T-helper 1 cell treated with Interleukin-12 subunit alpha and Interleukin-12 subunit beta and Interleukin-4 antibody, amounts not matched to agents 30 μg/mL and 1 μg/mL, for 36 hours (primary cell): Measurements from ENCODE around the gene CIAPIN1.

Source experiments
- H3K27ac Mint-ChIP-seq: one replicate; pipeline ENCODE4 v1.8.0; 2021; ENCODE audit warnings: mild to moderate bottlenecking, mixed read lengths
- H3K27me3 Mint-ChIP-seq: one replicate; pipeline ENCODE4 v1.8.0; 2021; ENCODE audit warnings: low read depth, mixed read lengths
- H3K36me3 Mint-ChIP-seq: one replicate; pipeline ENCODE4 v1.8.0; 2021; ENCODE audit warnings: low read depth, mixed read lengths
- H3K4me1 Mint-ChIP-seq: one replicate; pipeline ENCODE4 v1.8.0; 2021; ENCODE audit warnings: low read depth, mixed read lengths
- H3K4me3 Mint-ChIP-seq: one replicate; pipeline ENCODE4 v1.8.0; 2021; ENCODE audit warnings: mild to moderate bottlenecking, moderate library complexity, mixed read lengths
- H3K9me3 Mint-ChIP-seq: one replicate; pipeline ENCODE4 v1.8.0; 2021; ENCODE audit warnings: mixed read lengths

Gene CIAPIN1

DNA sequence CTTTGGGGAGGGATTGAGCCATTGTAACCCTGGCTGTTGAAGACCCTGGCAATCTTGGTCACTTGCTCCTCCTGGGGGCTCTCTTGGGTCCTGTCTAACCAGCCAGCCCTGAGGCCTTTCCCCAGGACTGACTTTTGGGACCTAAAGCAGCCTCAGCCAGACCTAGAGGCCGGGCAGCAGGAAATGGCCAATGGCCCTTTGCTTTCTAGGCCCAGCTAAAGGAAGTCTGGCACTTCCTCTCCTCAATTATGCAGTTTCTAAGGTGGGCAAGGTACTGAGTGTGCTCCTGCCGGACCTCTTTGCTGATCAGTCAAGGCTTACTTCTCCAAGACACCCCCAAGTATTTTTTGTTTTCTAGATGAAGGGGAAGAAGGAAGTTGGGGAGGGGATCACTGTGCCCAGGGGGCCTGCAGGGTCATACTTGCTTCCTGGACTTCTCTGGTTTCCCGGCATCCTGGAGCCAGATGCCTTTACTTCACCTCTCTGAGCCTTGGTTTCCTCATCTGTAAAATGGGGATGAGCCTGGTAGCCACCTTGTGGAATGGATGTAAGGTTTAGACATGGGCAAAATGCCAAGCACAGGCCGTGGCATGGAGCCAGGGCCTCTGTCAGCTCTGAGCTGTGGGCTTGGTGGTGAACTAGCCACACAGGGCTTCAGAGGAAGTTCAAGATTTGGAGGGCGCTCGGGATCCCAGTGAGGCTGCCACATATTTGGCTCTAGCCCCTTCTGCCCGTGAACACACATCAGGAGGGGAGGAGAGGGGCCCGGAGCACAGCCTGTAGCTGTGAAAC lies 66.3 kb downstream of the CIAPIN1 start:
- Mint-ChIP-seq H3K4me3 (no peak overlapping the region), H3K27me3 (peaks cover 7% of the 10 kb centered on the region), H3K4me1 (peaks cover 5% of the 10 kb centered on the region), H3K9me3 (no peaks in the 10 kb centered on the region), H3K27ac (no peak overlapping the region), H3K36me3 (no peaks in the 10 kb centered on the region)

DNA sequence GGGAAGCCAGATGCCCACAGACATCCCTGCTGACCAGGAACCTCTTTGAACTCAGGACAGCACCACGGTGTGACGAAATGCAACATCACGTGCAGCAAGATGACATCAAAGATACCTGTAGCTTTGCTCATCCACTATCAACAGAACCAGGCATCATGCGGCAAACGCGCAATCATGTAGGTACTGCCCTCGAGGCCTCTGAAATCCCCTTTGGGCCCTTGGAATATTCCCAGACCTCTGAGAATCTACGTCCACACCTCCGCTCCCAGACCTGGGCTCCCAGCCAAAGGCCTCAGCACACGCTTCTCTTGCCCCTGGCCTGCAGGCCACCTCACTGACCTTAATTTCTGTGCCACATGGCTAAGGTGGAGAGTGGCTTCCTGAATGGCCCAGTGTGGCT lies 67.6 kb downstream of the CIAPIN1 start:
- no peak overlapping the region for H3K4me3 Mint-ChIP-seq
- no peaks in the 10 kb centered on the region for H3K36me3 Mint-ChIP-seq
- no peaks in the 10 kb centered on the region for H3K9me3 Mint-ChIP-seq
- H3K4me1 Mint-ChIP-seq, result peaks cover 5% of the 10 kb centered on the region
- peaks cover 7% of the 10 kb centered on the region for H3K27me3 Mint-ChIP-seq
- H3K27ac Mint-ChIP-seq, result no peak overlapping the region
